Measurements from ENCODE around the gene OLFM3. TPM values are rescaled to one million over a fixed set of nuclear protein-coding genes. Genes with fewer than 3 reads are reported as not detected.

OLFM3 gene
- total RNA-seq, 1 donor: not detected

GRCh38 chr1:101995984-101996745 is 561 bp downstream of the OLFM3 start:
- DNase-seq (ENCODE audit: low read depth): no peak
- TF ChIP-seq CTCF (IDR thresholded peaks at IDR 0.05; ENCODE audit: insufficient read depth, low read length): no peak
- H3K4me3 ChIP-seq (ENCODE audit: low read depth, low read length): no peak overlapping the region

- DNase-seq (ENCODE audit: low read depth): no peak
- no peak for TF ChIP-seq CTCF (IDR thresholded peaks at IDR 0.05; ENCODE audit: insufficient read depth, low read length)
These were observed 3.0 kb downstream of the OLFM3 start for GRCh38 chr1:101993710-101994109.

DNA sequence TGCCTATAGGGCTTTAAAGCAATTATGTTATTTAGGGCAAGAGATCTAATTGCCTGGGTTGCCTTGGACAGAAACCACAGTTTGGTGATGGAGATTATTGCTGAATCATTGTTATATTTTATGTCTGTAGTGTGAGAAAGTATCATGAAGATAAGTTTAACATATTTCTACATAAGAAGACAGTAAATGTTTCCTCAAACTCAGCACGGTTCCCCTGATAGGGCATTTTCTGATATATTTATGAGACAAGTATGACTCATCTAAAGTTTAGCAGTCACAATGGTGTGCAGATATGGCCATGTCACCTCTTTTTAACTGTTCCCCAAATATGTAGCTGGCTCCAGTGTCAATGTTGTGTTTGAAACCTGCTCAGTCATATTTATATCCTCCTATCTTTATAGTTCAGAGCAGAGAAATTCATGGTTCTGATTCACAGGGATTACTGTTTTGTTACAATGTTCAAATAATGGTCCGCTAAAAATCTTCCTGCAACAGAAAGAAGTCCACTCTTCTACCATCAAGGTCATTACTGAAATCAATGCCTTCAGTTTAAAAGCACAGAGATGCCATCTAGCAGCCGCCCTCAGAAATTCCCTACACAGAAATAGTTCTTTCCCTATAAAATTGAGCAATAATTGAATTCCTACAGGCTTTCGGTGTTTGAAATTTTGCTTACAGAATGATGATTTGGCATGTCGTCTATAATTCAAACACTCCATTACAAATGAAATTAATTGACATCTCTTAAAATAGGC is 3.7 kb downstream of the OLFM3 start:
- no peak for TF ChIP-seq CTCF (IDR thresholded peaks at IDR 0.05; ENCODE audit: insufficient read depth, low read length)
- DNase-seq (ENCODE audit: low read depth): no peak
- H3K4me3 ChIP-seq (ENCODE audit: low read depth, low read length): no peak overlapping the region

More at GRCh38 chr1:101993710-101994109, 3.0 kb downstream of the OLFM3 start:
- no peak overlapping the region for H3K4me3 ChIP-seq (ENCODE audit: low read depth, low read length)

GRCh38 chr1:101980974-101981373 is 15.8 kb downstream of the OLFM3 start:
- H3K4me3 ChIP-seq (ENCODE audit: low read depth, low read length): no peak overlapping the region
- TF ChIP-seq CTCF (IDR thresholded peaks at IDR 0.05; ENCODE audit: insufficient read depth, low read length): no peak
- DNase-seq (ENCODE audit: low read depth): no peak

DNA sequence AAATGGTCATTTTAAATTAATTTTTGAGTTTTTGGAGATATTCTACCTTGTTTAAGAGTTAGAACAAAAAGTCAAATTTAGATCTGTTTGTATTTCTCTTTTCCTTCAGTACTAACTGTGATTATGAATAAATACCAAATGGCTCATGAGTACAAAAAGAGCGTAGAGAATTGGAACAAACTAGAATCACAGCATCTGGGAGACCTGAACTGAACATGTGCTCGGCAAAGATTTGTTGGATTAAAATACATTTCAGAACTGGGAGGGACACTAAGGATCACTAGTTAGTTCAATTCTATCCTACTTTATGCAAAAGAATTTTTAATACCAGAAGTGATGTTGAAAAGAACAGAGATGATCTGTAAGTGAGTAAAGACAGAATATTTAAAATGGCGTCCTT is 19.5 kb downstream of the OLFM3 start:
- TF ChIP-seq CTCF (IDR thresholded peaks at IDR 0.05; ENCODE audit: insufficient read depth, low read length): no peak
- H3K4me3 ChIP-seq (ENCODE audit: low read depth, low read length): no peak overlapping the region
- no peak for DNase-seq (ENCODE audit: low read depth)

DNA sequence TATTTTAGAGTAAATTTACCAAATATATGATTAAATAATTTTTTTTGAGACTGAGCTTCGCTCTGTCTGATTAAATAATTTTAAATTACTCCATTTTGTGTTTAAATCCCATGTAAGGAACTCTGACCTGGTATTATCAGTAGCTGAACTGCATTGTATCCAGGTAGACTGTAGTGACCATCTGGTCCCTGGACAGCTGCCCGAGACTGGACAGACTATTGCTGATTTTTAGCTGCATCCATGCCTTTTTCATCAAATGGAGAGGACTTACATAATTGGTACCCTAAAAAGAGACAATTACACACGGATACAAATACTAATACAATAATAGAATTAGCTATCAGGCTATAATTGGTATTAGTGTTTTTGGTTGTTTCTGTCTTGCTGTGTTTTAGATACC is 20.6 kb downstream of the OLFM3 start:
- H3K4me3 ChIP-seq (ENCODE audit: low read depth, low read length): no peak overlapping the region
- DNase-seq (ENCODE audit: low read depth): no peak
- no peak for TF ChIP-seq CTCF (IDR thresholded peaks at IDR 0.05; ENCODE audit: insufficient read depth, low read length)

Data from fibroblast of the aortic adventitia (primary cell).